Sigmoid colon (tissue), 4 donors: ENCODE measurements around the gene KIF17.

ENCODE experiments used
- CTCF ChIP-seq, 4 experiments: fragments of 450-650 bp in 3 of 4; fragments of 200-600 bp in 1 of 4; IDR thresholded peaks; one replicate each; pipeline ENCODE4 v1.5.1; 2016 to 2019; ENCODE audit warnings: antibody characterized with exemption in 4 of 4, mild to moderate bottlenecking in 3 of 4, moderate library complexity in 2 of 4
- POLR2A ChIP-seq, 2 donors: fragments of 450-650 bp; IDR thresholded peaks; one replicate each; pipeline ENCODE4 v1.6.1; 2016; ENCODE audit warnings: antibody characterized with exemption in 2 of 2, mild to moderate bottlenecking in 2 of 2, moderate library complexity in 2 of 2
- POLR2AphosphoS5 ChIP-seq, 4 donors: sonication (generic); formaldehyde crosslinking; IDR thresholded peaks; one replicate each; pipeline ENCODE4 v1.6.1; 2017; ENCODE audit warnings: antibody characterized with exemption in 4 of 4

GRCh38 chr1:20701847-20702246 is 16.0 kb downstream of the KIF17 start:
- no peak for TF ChIP-seq POLR2AphosphoS5 (IDR thresholded peaks at IDR 0.05)
- no peak for TF ChIP-seq POLR2A (IDR thresholded peaks at IDR 0.05)
- TF ChIP-seq CTCF (IDR thresholded peaks at IDR 0.05): no peak
